Sigmoid colon (tissue), 7 donors: ENCODE data around the gene BMERB1. TPM values are rescaled to one million over a fixed set of nuclear protein-coding genes. Genes with fewer than 3 reads are reported as not detected.

Experiments used
- DNase-seq: peaks from one replicate; pipeline ENCODE4 v3.0.0-alpha.2; 2019
- H3K27ac ChIP-seq, 4 donors: fragments of 200-600 bp; sonication (generic); one replicate each; pipeline ENCODE4 v1.5.1; 2016 to 2019; ENCODE audit warnings: mild to moderate bottlenecking in 1 of 4
- H3K27me3 ChIP-seq, 3 donors: fragments of 200-600 bp; sonication (generic); one replicate each; pipeline ENCODE4 v1.5.1; 2019; ENCODE audit warnings: mild to moderate bottlenecking in 1 of 3
- H3K36me3 ChIP-seq, 4 donors: fragments of 200-600 bp; sonication (generic); one replicate each; pipeline ENCODE4 v1.5.1; 2016 to 2019
- H3K4me1 ChIP-seq, 4 donors: fragments of 200-600 bp; sonication (generic); one replicate each; pipeline ENCODE4 v1.5.1; 2017 to 2019
- H3K4me3 ChIP-seq, 4 donors: fragments of 200-600 bp; sonication (generic); one replicate each; pipeline ENCODE4 v1.5.1; 2017 to 2019; ENCODE audit warnings: mild to moderate bottlenecking in 2 of 4, moderate library complexity in 1 of 4
- H3K9me3 ChIP-seq, 4 donors: fragments of 200-600 bp in 3 of 4; sonication (generic) in 3 of 4; one replicate each; pipeline versions ENCODE4 v1.5.1 to v1.6.1; 2013 to 2019
- EP300 ChIP-seq, 4 donors: sonication (generic); formaldehyde crosslinking; IDR thresholded peaks; one replicate each; pipeline ENCODE4 v1.6.1; 2017; ENCODE audit warnings: antibody characterized with exemption in 4 of 4
- POLR2A ChIP-seq, 2 donors: fragments of 450-650 bp; IDR thresholded peaks; one replicate each; pipeline ENCODE4 v1.6.1; 2016; ENCODE audit warnings: antibody characterized with exemption in 2 of 2, mild to moderate bottlenecking in 2 of 2, moderate library complexity in 2 of 2
- POLR2AphosphoS5 ChIP-seq, 4 donors: sonication (generic); formaldehyde crosslinking; IDR thresholded peaks; one replicate each; pipeline ENCODE4 v1.6.1; 2017; ENCODE audit warnings: antibody characterized with exemption in 4 of 4
- WGBS, 2 donors: extraction: QIAGEN DNeasy Blood & Tissue Kit; methylation state at CpG; one replicate each; pipeline ENCODE4 v1.1.7; 2013; 5-methylcytosine and 5-hydroxymethylcytosine counted together
- intact Hi-C: fragments of 100-400 bp; cut with DNase I; formaldehyde crosslinking; loops from one replicate; pipeline ENCODE4 v1.15.1; 2023
- polyA plus RNA-seq, 3 donors: library from polyadenylated mRNA; stranded (reverse); fragments of 200-250 nt; gene quantifications; one replicate each; pipeline ENCODE4 v1.2.3, GENCODE V29; 2013
- total RNA-seq, 4 donors: library from RNA; depleted of rRNA; stranded (reverse); fragments of >200 nt; gene quantifications; one replicate each; pipeline ENCODE4 v1.1.0, GENCODE V29; 2016
- TF ChIP-seq, protein P1 (sequence below), 4 experiments: fragments of 450-650 bp in 3 of 4; fragments of 200-600 bp in 1 of 4; IDR thresholded peaks; one replicate each; pipeline ENCODE4 v1.5.1; 2016 to 2019; ENCODE audit warnings: antibody characterized with exemption in 4 of 4, mild to moderate bottlenecking in 3 of 4, moderate library complexity in 2 of 4
- donor health status: healthy with polysubstance abuse.
- donor health status: Bipolar disorder and iron deficiency.
- donor health status: healthy.

The BMERB1 gene
- total and polyA plus RNA-seq, 7 donors: 3.7 to 112 (median 63.4) TPM

DNA sequence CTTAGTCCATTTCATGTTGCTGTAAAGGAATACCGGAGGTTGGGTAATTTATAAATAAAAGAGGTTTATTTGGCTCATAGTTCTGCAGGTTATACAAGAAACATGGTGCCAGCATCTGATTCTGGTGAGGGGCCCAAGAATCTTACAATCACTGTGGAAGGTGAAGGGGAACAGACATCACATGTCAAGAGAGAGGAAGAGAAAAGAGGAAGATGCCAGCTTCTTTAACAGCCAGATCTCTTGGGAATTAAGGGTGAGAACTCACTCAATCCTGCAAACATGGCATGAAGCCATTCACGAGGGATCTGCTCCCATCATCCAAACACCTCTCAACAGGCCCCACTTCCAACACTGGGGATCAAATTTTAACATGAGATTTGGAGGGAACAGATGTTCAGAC is 49.5 kb downstream of the BMERB1 start:
- TF ChIP-seq, protein P1, sequence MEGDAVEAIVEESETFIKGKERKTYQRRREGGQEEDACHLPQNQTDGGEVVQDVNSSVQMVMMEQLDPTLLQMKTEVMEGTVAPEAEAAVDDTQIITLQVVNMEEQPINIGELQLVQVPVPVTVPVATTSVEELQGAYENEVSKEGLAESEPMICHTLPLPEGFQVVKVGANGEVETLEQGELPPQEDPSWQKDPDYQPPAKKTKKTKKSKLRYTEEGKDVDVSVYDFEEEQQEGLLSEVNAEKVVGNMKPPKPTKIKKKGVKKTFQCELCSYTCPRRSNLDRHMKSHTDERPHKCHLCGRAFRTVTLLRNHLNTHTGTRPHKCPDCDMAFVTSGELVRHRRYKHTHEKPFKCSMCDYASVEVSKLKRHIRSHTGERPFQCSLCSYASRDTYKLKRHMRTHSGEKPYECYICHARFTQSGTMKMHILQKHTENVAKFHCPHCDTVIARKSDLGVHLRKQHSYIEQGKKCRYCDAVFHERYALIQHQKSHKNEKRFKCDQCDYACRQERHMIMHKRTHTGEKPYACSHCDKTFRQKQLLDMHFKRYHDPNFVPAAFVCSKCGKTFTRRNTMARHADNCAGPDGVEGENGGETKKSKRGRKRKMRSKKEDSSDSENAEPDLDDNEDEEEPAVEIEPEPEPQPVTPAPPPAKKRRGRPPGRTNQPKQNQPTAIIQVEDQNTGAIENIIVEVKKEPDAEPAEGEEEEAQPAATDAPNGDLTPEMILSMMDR (IDR thresholded peaks at IDR 0.05): no peak
- TF ChIP-seq POLR2A (IDR thresholded peaks at IDR 0.05) (no peak), EP300 (IDR thresholded peaks at IDR 0.05) (no peak), POLR2AphosphoS5 (IDR thresholded peaks at IDR 0.05) (no peak)
- DNase-seq: no peak
- 74 to 89% methylated on average over 2 of the region's 2 CpGs for WGBS, 2 donors
- Histone ChIP-seq H3K9me3 (no peaks in the 10 kb centered on the region), H3K36me3 (no peaks in the 10 kb centered on the region), H3K4me1 (peaks cover 0 to 14% (median 1%) of the 10 kb centered on the region in 4 donors), H3K4me3 (no peak overlapping the region), H3K27me3 (no peaks in the 10 kb centered on the region), H3K27ac (no peak overlapping the region)
- intact Hi-C loops: no loop called here

DNA sequence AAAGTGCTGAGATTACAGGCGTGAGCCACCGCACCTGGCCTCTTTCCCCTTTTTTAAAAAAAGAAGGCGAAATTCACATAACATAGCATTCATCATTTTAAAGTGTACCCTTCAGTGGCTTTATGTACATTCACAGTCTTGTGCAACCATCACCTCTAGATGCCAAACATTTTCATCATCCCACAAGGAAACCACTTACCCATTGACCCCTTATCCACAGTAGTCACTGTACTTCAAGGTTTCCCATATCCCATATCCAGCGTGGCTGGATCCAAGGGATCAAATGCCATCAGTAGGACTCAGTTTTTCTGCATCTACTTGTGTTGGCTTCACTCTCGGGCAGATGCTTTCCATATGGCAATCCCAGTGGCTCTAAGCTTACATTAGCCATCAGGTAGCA is 50.3 kb downstream of the BMERB1 start:
- Histone ChIP-seq H3K4me1 (peaks cover 0 to 22% (median 9%) of the 10 kb centered on the region in 4 donors), H3K9me3 (no peaks in the 10 kb centered on the region), H3K4me3 (no peak overlapping the region), H3K27me3 (no peaks in the 10 kb centered on the region), H3K36me3 (no peaks in the 10 kb centered on the region), H3K27ac (no peak overlapping the region)
- intact Hi-C loops: no loop called here
- 77% methylated on average over 5 of the region's 5 CpGs for WGBS, 2 donors
- DNase-seq: no peak
- TF ChIP-seq, protein P1 (IDR thresholded peaks at IDR 0.05): no peak
- TF ChIP-seq EP300 (IDR thresholded peaks at IDR 0.05) (no peak), POLR2AphosphoS5 (IDR thresholded peaks at IDR 0.05) (no peak), POLR2A (IDR thresholded peaks at IDR 0.05) (no peak)

DNA sequence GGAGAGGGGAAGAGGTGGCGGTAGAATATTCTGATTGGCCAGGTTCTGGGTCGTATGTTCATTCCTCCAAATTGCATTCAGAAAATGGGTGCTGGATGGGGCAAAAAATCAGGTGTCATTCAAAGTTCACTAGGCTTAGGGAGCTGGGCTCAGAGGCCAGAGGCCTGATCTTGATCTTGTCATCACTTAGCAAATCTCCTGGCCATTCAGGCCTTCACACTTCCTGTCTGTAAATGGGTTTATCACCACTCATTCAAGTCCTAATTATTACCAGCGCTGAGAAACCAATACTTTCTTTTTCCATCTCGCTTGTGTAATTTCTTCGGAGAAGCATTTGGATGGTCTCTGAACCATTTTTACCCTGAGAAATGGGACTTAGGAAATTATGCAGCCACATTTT is 50.8 kb downstream of the BMERB1 start:
- no peaks in the 10 kb centered on the region for H3K36me3 ChIP-seq
- WGBS, 2 donors: 96 to 97% methylated on average over 5 of the region's 5 CpGs
- no peaks in the 10 kb centered on the region for H3K27me3 ChIP-seq
- no peak for DNase-seq
- no peak overlapping the region for H3K4me3 ChIP-seq
- intact Hi-C loops: no loop called here
- no peaks in the 10 kb centered on the region for H3K9me3 ChIP-seq
- TF ChIP-seq POLR2A (IDR thresholded peaks at IDR 0.05) (no peak), POLR2AphosphoS5 (IDR thresholded peaks at IDR 0.05) (no peak), EP300 (IDR thresholded peaks at IDR 0.05) (no peak)
- TF ChIP-seq, protein P1 (IDR thresholded peaks at IDR 0.05): no peak
- H3K4me1 ChIP-seq: peaks cover 0 to 27% (median 14%) of the 10 kb centered on the region in 4 donors
- no peak overlapping the region for H3K27ac ChIP-seq

DNA sequence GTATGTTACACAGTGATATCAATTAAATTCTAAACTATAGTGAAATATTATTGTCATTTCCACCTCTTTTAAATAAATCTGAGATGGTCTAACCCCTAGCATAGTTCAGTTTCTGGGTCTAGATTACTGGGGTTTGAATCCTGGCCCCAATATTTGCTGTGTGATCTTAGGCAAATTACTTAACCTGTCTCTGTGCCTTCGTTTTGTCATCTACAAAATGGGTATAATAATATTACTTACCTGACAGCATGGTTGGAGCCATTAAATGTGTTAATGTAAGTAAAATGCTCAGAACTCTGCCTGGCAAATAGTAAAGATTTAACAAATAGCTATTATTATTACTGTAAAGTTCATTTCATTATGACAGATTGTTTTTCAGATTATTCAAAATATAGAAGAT is 52.3 kb downstream of the BMERB1 start:
- Histone ChIP-seq H3K27me3 (no peaks in the 10 kb centered on the region), H3K4me1 (peaks cover 0 to 34% (median 18%) of the 10 kb centered on the region in 4 donors), H3K27ac (no peak overlapping the region), H3K4me3 (no peak overlapping the region), H3K9me3 (no peaks in the 10 kb centered on the region), H3K36me3 (no peaks in the 10 kb centered on the region)
- intact Hi-C loops: no loop called here
- DNase-seq: no peak
- WGBS, 2 donors: 79 to 89% methylated on average over 1 of the region's 1 CpG
- TF ChIP-seq, protein P1 (IDR thresholded peaks at IDR 0.05): no peak
- TF ChIP-seq POLR2A (IDR thresholded peaks at IDR 0.05): no peak
- no peak for TF ChIP-seq POLR2AphosphoS5 (IDR thresholded peaks at IDR 0.05)
- no peak for TF ChIP-seq EP300 (IDR thresholded peaks at IDR 0.05)
